HG03354 (cell line): ENCODE data around the gene TNFAIP2.
"Not testable (repeated sequence)": the region's sequence is repeated elsewhere in the genome, so short reads cannot be mapped to it uniquely, and the experiment has no call there.

Experiments
- ATAC-seq: cut with Tn5 transposase; IDR thresholded peaks from one replicate; pipeline ENCODE4 v1.9.1; 2021; ENCODE audit warnings: mild to moderate bottlenecking; ENCODE audit not compliant: unreplicated experiment, poor library complexity, severe bottlenecking

Gene TNFAIP2

DNA sequence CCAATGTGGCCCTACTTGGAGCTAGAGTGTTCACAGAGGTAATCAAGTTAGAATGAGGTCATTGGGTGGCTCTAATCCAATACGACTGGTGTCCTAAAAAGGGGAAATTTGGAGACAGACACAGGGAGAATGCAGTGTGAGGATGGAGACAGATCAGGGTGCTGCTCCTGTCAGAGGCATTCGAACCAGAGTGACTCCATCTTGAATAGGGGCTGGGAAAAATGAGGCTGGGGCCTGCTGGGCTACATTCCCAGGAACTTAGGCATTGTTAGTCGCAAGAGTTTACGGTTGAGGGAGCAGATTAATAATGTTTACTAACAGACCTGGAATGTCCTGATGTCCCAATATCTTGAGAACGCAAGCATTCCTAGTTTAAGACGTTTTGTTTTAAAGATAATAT, 20.2 kb downstream of the TNFAIP2 start:
- ATAC-seq, result no peak

- no peak for ATAC-seq
These were observed 20.8 kb downstream of the TNFAIP2 start for GRCh38 chr14:103144085-103144484.

DNA sequence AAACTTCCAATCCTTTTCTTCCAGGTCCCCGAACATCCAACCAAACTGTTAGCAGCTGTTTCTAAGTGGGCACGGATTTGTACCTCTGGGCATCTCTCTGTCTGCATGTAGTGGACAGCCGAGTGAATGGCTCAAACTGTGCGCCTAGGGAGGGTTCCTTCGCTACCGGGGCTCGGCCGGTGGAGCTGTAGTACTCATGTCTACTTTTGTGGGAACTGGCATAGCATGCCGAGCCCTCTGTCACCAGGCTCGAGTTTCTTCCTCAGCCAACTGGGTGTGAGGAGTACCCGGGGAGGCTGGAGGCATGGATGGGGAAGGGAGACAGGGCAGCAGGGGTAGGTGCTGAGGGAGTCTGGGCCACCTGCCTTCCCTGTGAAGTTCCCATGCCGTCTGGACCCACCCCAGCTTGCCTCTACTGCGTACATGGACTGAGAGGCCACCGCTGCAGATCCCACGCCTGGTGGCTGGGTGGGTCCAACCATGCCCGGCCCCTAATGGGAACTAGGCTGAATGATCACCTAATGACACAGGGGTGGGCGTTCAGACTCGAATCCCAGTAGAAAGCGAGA, 23.0 kb downstream of the TNFAIP2 start:
- ATAC-seq, result no peak

DNA sequence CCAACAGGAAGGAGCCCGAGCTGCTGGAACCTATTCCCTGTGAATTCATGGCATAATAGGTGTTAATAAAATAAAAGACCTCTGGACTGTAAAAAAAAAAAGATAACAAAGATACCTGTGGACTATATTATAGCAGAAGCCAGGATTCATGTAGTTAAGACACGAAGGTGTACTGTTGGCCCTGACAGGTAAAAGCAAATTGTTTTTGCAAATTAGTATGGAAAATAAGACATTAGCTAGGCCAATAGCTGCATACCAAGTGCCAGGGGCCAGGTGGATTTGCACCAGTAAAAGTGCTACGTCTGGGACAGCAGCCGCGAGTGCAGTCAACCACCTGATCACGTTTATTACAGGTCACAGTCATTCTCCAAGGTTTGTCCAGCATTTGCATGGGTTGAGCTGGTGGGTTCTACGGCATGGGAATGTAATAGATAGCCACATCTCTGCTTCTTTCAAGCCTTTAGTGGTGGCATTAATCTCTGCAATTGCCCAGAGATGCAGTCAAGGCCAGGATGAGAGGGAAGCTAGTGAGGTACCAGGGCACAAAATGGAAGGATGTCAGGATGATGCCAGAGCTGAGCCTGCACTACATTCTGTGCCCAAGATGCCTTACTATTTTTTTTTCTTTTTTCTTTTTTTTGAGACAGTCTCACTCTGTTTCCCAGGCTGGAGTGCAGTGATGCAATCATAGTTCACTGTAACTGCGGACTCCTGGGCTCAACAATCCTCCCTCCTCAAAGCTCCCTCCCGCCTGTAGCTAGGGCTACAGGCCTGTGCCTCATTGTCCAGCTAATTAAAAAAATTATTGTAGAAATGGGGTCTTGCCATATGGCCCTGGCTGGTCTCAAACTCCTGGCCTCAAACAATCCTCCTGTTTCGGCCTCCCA, 26.3 kb downstream of the TNFAIP2 start:
- no peak for ATAC-seq

- ATAC-seq, result no peak
These were observed 28.1 kb downstream of the TNFAIP2 start for GRCh38 chr14:103151270-103151945.

DNA sequence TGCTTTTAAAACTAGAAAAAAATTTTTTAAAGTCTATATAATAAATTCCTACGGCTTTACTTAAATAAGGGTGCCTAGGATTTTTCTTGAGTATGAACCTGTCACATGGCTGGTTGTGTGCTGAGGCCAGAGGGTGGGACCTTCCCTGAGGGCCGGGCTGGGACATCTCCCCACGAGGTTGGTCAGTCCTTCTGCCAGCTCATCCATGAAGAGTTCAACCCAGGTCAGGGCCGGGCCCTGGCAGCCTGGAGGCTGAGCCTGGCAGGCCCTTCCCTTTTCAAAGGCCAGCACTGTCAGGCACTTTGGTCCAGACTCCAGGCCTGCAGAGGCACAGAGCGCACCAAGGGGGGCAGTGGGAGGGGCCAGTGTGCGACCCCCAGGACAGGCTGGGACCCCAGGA, 31.7 kb downstream of the TNFAIP2 start:
- ATAC-seq, result no peak

DNA sequence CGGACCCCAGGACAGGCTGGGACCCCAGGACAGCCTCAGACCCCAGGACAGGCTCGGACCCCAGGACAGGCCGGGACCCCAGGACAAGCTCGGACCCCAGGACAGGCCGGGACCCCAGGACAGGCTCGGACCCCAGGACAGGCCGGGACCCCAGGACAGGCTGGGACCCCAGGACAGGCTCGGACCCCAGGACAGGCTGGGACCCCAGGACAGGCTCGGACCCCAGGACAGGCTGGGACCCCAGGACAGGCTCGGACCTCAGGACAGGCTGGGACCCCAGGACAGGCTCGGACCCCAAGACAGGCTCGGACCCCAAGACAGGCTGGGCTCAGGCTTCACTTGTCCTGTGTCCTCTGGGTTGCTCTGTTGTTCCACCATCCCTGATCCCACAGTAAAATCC, 32.2 kb downstream of the TNFAIP2 start:
- not testable (repeated sequence) for ATAC-seq

DNA sequence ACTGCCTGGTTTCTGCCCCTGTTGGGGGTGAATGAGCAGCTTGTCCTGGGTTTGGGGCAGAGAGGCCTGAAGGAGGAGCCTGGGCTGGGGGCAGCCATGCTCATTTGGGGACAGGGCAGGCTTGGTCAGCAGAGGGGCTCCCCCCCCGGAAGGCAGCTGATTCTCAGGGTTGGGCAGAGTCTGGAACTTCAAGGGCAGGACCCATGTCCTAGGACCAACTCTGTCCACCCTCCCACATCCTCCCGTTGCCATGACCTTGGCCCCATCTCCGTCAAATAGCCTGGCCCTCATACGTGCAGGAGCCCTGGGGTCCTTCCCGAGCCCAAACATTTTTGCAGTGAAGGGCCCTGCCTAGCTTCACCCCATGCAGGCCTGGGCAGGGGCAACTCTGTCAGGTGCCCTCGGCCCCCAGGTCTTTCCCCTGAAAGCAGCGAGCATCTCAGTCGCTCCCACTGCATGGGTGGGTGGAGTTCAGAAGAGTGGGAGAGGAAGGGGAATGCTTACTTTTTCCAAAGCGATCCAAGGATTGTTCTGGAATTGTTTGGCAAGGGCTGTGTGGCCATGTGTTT, 32.6 kb downstream of the TNFAIP2 start:
- ATAC-seq, result no peak

GRCh38 chr14:103156651-103157378, 33.6 kb downstream of the TNFAIP2 start:
- ATAC-seq, result no peak

GRCh38 chr14:103157969-103158368, 34.7 kb downstream of the TNFAIP2 start:
- ATAC-seq, result no peak

DNA sequence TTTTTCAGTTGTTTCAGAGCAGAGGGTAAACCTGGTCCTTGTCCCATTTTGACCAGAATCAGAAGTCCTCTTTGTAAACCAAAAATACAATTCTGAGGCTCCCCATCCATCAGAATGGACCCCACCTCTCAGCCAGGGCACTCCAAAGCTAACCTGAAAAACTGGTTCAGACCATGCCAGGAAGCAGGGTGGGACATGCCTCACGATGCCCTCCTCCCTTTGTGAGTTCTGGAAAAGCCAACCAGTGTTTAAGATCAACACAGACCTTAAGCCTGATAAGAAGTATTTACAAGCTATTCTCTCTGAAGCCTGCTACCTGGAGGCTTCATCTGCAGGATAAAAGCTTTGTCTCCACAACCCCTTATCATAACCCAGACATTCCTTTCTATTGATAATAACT, 35.4 kb downstream of the TNFAIP2 start:
- ATAC-seq, result no peak

- no peak for ATAC-seq
These were observed 37.2 kb downstream of the TNFAIP2 start for GRCh38 chr14:103160321-103161053.

DNA sequence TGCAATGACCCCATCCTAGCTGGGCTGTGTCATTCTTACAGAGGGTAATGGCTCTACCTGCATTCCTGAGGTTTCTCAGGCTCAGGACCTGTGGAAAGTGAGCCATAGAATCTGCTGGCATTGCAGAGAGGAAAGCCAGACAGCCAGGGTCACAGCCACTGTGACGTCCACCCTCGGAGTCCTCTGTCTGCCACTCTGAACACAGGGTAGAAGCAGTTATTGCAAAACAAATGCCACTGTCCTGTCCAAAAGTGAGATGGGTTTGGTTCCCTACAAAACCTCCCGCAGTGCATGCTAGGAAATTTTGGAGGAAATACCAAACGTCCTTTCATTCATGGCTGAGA, 37.8 kb downstream of the TNFAIP2 start:
- ATAC-seq, result no peak

- ATAC-seq, result no peak
These were observed 39.9 kb downstream of the TNFAIP2 start for GRCh38 chr14:103163199-103163598.

- no peak for ATAC-seq
These were observed 40.7 kb downstream of the TNFAIP2 start for GRCh38 chr14:103164006-103164405.

- ATAC-seq, result no peak
These were observed 41.5 kb downstream of the TNFAIP2 start for GRCh38 chr14:103164779-103165178.

- no peak for ATAC-seq
These were observed 42.1 kb downstream of the TNFAIP2 start for GRCh38 chr14:103165323-103165722.

DNA sequence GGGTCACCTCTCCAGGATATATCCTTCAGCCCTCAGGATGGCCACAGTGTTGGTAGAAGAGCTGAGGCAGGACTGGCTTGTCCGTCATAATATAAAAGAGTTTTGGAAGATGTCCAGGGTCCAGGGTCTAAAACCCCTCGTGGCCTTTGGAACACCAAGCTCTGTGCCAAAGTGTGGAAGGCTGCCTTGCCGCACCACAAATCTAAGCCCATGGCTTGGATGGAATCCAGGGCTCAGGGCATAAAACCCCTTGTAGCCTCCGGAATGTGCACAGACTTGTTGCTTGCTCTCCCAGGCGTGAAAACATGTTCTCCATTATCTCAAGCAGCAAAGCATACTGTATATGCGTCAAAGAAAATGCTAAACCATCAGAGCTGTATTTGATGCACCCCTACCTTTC, 46.7 kb downstream of the TNFAIP2 start:
- no peak for ATAC-seq

DNA sequence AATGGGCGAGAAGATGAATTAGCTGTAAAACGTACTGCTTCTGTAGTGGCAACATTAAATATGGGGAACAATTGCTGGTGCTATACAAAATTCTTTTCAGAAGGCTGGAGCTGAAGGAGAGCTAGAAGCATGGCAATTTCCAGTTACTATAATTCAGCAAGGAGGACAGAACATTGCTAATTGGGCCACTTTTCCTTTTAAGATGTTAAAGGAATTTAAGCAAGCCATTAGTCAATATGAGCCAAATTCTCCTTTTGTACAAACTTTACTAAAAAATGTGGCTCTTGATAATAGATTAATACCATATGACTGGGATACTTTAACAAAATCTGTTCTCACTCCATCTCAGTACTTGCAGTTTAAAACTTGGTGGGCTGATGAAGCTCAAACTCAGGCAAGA, 47.9 kb downstream of the TNFAIP2 start:
- not testable (repeated sequence) for ATAC-seq
